Measurements from ENCODE around the gene LRP2.

Gene LRP2

DNA sequence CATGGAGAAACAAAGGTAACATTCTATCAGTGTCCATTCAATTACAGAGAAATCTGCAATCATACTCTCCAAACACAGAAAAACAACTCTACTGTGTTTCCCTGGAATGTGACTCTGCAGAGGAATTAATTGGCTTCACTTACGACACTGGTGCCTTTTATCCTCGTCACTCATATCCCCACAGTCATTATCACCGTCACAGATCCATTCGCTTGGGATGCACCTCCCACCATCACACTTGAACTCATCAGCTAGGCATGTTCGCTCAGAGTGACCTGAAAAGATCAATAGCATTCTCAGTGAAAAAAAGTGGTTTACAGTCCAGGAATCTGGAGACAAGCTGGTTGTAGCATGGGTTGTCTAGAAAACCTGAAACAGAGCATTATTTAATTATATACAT is 168.7 kb downstream of the LRP2 start:
- Histone ChIP-seq H3K23ac (ENCODE audit: low read depth, low read length, poor library complexity) (no peak overlapping the region), H4K8ac (ENCODE audit: low read depth, low read length) (no peak overlapping the region), H2BK120ac (ENCODE audit: low read depth, low read length) (no peak overlapping the region), H3K27ac (replicated peaks; ENCODE audit: low read length) (no peak overlapping the region), H2BK15ac (ENCODE audit: low read length) (no peak overlapping the region), H3K27me3 (ENCODE audit: control insufficient read depth in 3 of 3, insufficient read depth in 3 of 3, low read depth in 1 of 3, low read length in 3 of 3) (no peaks in the 10 kb centered on the region), H3K14ac (ENCODE audit: low read length) (no peak overlapping the region), H2AFZ (ENCODE audit: low read length) (no peak overlapping the region), H3K4ac (ENCODE audit: low read length) (no peak overlapping the region), H4K91ac (ENCODE audit: low read depth, low read length, poor library complexity) (no peak overlapping the region), H3K4me1 (ENCODE audit: control insufficient read depth in 2 of 2, insufficient read depth in 1 of 2, low read depth in 1 of 2, low read length in 2 of 2) (no peaks in the 10 kb centered on the region), H3K79me1 (ENCODE audit: low read depth, low read length) (no peaks in the 10 kb centered on the region), H3K9ac (ENCODE audit: low read depth, low read length, poor library complexity) (no peak overlapping the region), H3K4me2 (ENCODE audit: insufficient read depth, low read length, poor library complexity, severe bottlenecking) (no peak overlapping the region), H3K4me3 (ENCODE audit: low read length in 2 of 2) (no peak overlapping the region), H3K9me3 (replicated peaks in 1 of 2; ENCODE audit: control insufficient read depth in 2 of 2, insufficient read depth in 1 of 2, low read depth in 1 of 2, low read length in 2 of 2) (no peaks in the 10 kb centered on the region), H2AK5ac (ENCODE audit: low read depth, low read length) (no peak overlapping the region), H2BK5ac (ENCODE audit: low read length) (no peak overlapping the region), H3K18ac (ENCODE audit: low read length) (no peak overlapping the region), H3K36me3 (replicated peaks in 1 of 2; ENCODE audit: control insufficient read depth in 2 of 2, insufficient read depth in 2 of 2, low read length in 2 of 2) (peaks cover 52 to 97% of the 10 kb centered on the region in 2 donors), H2BK12ac (ENCODE audit: low read length) (no peak overlapping the region)
- no CpG with 5 or more reads among the region's 5 CpGs for WGBS, 2 donors (ENCODE audit: extremely low coverage in 2 of 2, insufficient read length in 2 of 2, insufficient replicate concordance in 1 of 2)
- no peak for DNase-seq (ENCODE audit: low spot score)

DNA sequence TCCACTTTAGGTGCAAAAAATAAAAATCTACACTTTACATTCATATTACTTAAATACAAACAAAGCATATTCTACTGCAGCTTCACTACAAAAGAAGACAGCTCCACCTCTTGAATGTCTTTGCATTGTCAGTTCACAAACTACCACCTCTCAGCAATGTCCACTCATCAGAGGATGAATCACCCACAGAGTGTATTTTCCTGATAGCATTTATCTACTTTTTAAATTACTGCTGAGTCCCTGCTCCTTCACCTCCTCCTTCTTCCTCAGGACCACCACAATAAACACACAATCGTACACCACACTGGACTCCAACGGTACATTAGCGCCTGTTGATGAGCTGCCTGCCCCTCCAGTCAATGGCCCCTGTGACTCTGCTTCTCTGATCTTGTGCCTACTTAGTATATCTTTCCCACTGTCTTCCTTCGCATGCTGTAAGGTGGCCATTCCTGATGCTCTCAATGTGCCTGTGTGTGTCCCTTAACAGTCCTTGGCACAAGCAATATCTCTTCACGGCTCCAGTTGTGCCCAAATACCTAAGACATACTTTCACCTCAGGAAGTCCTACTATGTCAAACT is 172.0 kb downstream of the LRP2 start:
- no peak overlapping the region for H4K91ac ChIP-seq (ENCODE audit: low read depth, low read length, poor library complexity)
- no peak overlapping the region for H4K8ac ChIP-seq (ENCODE audit: low read depth, low read length)
- H2BK120ac ChIP-seq (ENCODE audit: low read depth, low read length), result no peak overlapping the region
- H3K23ac ChIP-seq (ENCODE audit: low read depth, low read length, poor library complexity), result no peak overlapping the region
- no peak overlapping the region for H2AFZ ChIP-seq (ENCODE audit: low read length)
- no peak overlapping the region for H2BK15ac ChIP-seq (ENCODE audit: low read length)
- no CpG with 5 or more reads among the region's 5 CpGs for WGBS, 2 donors (ENCODE audit: extremely low coverage in 2 of 2, insufficient read length in 2 of 2, insufficient replicate concordance in 1 of 2)
- no peak overlapping the region for H3K4me3 ChIP-seq (ENCODE audit: low read length in 2 of 2)
- H3K18ac ChIP-seq (ENCODE audit: low read length), result no peak overlapping the region
- H2BK12ac ChIP-seq (ENCODE audit: low read length), result no peak overlapping the region
- H2BK5ac ChIP-seq (ENCODE audit: low read length), result no peak overlapping the region
- DNase-seq (ENCODE audit: low spot score), result no peak
- H3K4me1 ChIP-seq (ENCODE audit: control insufficient read depth in 2 of 2, insufficient read depth in 1 of 2, low read depth in 1 of 2, low read length in 2 of 2), result peaks cover 2 to 5% of the 10 kb centered on the region in 2 donors
- H3K4me2 ChIP-seq (ENCODE audit: insufficient read depth, low read length, poor library complexity, severe bottlenecking), result no peak overlapping the region
- H3K9me3 ChIP-seq (replicated peaks in 1 of 2; ENCODE audit: control insufficient read depth in 2 of 2, insufficient read depth in 1 of 2, low read depth in 1 of 2, low read length in 2 of 2), result no peaks in the 10 kb centered on the region
- no peak overlapping the region for H3K27ac ChIP-seq (replicated peaks; ENCODE audit: low read length)
- H3K4ac ChIP-seq (ENCODE audit: low read length), result no peak overlapping the region
- no peak overlapping the region for H2AK5ac ChIP-seq (ENCODE audit: low read depth, low read length)
- no peaks in the 10 kb centered on the region for H3K27me3 ChIP-seq (ENCODE audit: control insufficient read depth in 3 of 3, insufficient read depth in 3 of 3, low read depth in 1 of 3, low read length in 3 of 3)
- peaks cover 55 to 96% of the 10 kb centered on the region in 2 donors for H3K36me3 ChIP-seq (replicated peaks in 1 of 2; ENCODE audit: control insufficient read depth in 2 of 2, insufficient read depth in 2 of 2, low read length in 2 of 2)
- no peak overlapping the region for H3K14ac ChIP-seq (ENCODE audit: low read length)
- no peaks in the 10 kb centered on the region for H3K79me1 ChIP-seq (ENCODE audit: low read depth, low read length)
- no peak overlapping the region for H3K9ac ChIP-seq (ENCODE audit: low read depth, low read length, poor library complexity)

DNA sequence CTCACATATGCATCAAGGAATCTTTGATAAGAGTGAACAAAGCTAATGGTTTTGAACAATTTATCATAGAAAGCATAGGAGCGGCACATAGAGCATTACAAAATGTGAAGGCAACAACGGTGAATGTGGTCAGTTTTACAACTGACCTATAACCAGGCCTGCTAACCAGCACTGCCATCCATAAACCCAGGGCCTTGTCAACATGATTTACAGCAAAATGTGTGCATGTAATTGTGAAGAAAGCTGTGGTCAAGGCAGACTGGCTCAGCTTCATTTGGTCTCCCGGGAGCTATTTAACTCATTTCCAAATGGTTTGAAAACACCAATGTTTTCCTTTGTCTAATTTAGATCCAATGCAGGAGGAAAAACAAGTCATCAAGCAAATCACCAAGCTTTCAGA is 173.2 kb downstream of the LRP2 start:
- no peak overlapping the region for H2AFZ ChIP-seq (ENCODE audit: low read length)
- no peak overlapping the region for H3K4me3 ChIP-seq (ENCODE audit: low read length in 2 of 2)
- no peak overlapping the region for H2BK120ac ChIP-seq (ENCODE audit: low read depth, low read length)
- no CpG with 5 or more reads among the region's 3 CpGs for WGBS, 2 donors (ENCODE audit: extremely low coverage in 2 of 2, insufficient read length in 2 of 2, insufficient replicate concordance in 1 of 2)
- no peak overlapping the region for H3K4ac ChIP-seq (ENCODE audit: low read length)
- peaks cover 59 to 98% of the 10 kb centered on the region in 2 donors for H3K36me3 ChIP-seq (replicated peaks in 1 of 2; ENCODE audit: control insufficient read depth in 2 of 2, insufficient read depth in 2 of 2, low read length in 2 of 2)
- no peak overlapping the region for H3K14ac ChIP-seq (ENCODE audit: low read length)
- no peak overlapping the region for H3K18ac ChIP-seq (ENCODE audit: low read length)
- no peak overlapping the region for H3K9ac ChIP-seq (ENCODE audit: low read depth, low read length, poor library complexity)
- peaks cover 2 to 5% of the 10 kb centered on the region in 2 donors for H3K4me1 ChIP-seq (ENCODE audit: control insufficient read depth in 2 of 2, insufficient read depth in 1 of 2, low read depth in 1 of 2, low read length in 2 of 2)
- no peak overlapping the region for H4K8ac ChIP-seq (ENCODE audit: low read depth, low read length)
- H3K27me3 ChIP-seq (ENCODE audit: control insufficient read depth in 3 of 3, insufficient read depth in 3 of 3, low read depth in 1 of 3, low read length in 3 of 3), result no peaks in the 10 kb centered on the region
- no peak for DNase-seq (ENCODE audit: low spot score)
- no peak overlapping the region for H2BK15ac ChIP-seq (ENCODE audit: low read length)
- no peaks in the 10 kb centered on the region for H3K79me1 ChIP-seq (ENCODE audit: low read depth, low read length)
- no peak overlapping the region for H2BK12ac ChIP-seq (ENCODE audit: low read length)
- H4K91ac ChIP-seq (ENCODE audit: low read depth, low read length, poor library complexity), result no peak overlapping the region
- no peak overlapping the region for H3K23ac ChIP-seq (ENCODE audit: low read depth, low read length, poor library complexity)
- no peak overlapping the region for H3K4me2 ChIP-seq (ENCODE audit: insufficient read depth, low read length, poor library complexity, severe bottlenecking)
- no peak overlapping the region for H2BK5ac ChIP-seq (ENCODE audit: low read length)
- no peak overlapping the region for H2AK5ac ChIP-seq (ENCODE audit: low read depth, low read length)
- H3K27ac ChIP-seq (replicated peaks; ENCODE audit: low read length), result no peak overlapping the region
- H3K9me3 ChIP-seq (replicated peaks in 1 of 2; ENCODE audit: control insufficient read depth in 2 of 2, insufficient read depth in 1 of 2, low read depth in 1 of 2, low read length in 2 of 2), result no peaks in the 10 kb centered on the region

DNA sequence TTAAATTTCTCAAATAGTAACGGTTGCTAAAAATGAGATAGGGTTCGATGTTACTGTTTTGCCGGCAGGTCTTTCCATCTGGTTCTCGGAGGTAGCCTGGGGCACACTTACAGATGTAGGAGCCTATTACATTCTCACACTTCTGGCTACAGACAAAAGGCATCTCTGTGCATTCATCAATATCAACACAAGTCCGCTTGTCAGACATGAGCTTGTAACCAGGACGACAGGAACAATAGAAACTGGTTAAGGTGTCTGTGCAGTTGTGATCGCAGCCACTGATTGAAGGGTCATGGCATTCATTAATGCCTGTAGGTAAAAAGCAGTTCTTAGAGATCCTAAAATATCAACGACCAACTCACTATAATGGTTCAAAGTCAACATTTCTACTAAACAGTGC is 176.6 kb downstream of the LRP2 start:
- H3K23ac ChIP-seq (ENCODE audit: low read depth, low read length, poor library complexity), result no peak overlapping the region
- no peak overlapping the region for H2BK120ac ChIP-seq (ENCODE audit: low read depth, low read length)
- no peak overlapping the region for H2AFZ ChIP-seq (ENCODE audit: low read length)
- H3K9me3 ChIP-seq (replicated peaks in 1 of 2; ENCODE audit: control insufficient read depth in 2 of 2, insufficient read depth in 1 of 2, low read depth in 1 of 2, low read length in 2 of 2), result no peaks in the 10 kb centered on the region
- H3K18ac ChIP-seq (ENCODE audit: low read length), result no peak overlapping the region
- H4K8ac ChIP-seq (ENCODE audit: low read depth, low read length), result no peak overlapping the region
- H3K4ac ChIP-seq (ENCODE audit: low read length), result no peak overlapping the region
- no peak overlapping the region for H3K9ac ChIP-seq (ENCODE audit: low read depth, low read length, poor library complexity)
- no peak overlapping the region for H2AK5ac ChIP-seq (ENCODE audit: low read depth, low read length)
- no peak for DNase-seq (ENCODE audit: low spot score)
- H3K4me2 ChIP-seq (ENCODE audit: insufficient read depth, low read length, poor library complexity, severe bottlenecking), result no peak overlapping the region
- WGBS, 2 donors (ENCODE audit: extremely low coverage in 2 of 2, insufficient read length in 2 of 2, insufficient replicate concordance in 1 of 2), result no CpG with 5 or more reads among the region's 8 CpGs
- no peak overlapping the region for H3K4me3 ChIP-seq (ENCODE audit: low read length in 2 of 2)
- H2BK5ac ChIP-seq (ENCODE audit: low read length), result no peak overlapping the region
- H2BK15ac ChIP-seq (ENCODE audit: low read length), result no peak overlapping the region
- peaks cover 2 to 5% of the 10 kb centered on the region in 2 donors for H3K4me1 ChIP-seq (ENCODE audit: control insufficient read depth in 2 of 2, insufficient read depth in 1 of 2, low read depth in 1 of 2, low read length in 2 of 2)
- H4K91ac ChIP-seq (ENCODE audit: low read depth, low read length, poor library complexity), result no peak overlapping the region
- H3K36me3 ChIP-seq (replicated peaks in 1 of 2; ENCODE audit: control insufficient read depth in 2 of 2, insufficient read depth in 2 of 2, low read length in 2 of 2), result peaks cover 55 to 96% of the 10 kb centered on the region in 2 donors
- peaks cover 0 to 2% (median 0%) of the 10 kb centered on the region in 3 experiments for H3K27me3 ChIP-seq (ENCODE audit: control insufficient read depth in 3 of 3, insufficient read depth in 3 of 3, low read depth in 1 of 3, low read length in 3 of 3)
- H3K79me1 ChIP-seq (ENCODE audit: low read depth, low read length), result no peaks in the 10 kb centered on the region
- no peak overlapping the region for H3K27ac ChIP-seq (replicated peaks; ENCODE audit: low read length)
- no peak overlapping the region for H3K14ac ChIP-seq (ENCODE audit: low read length)
- no peak overlapping the region for H2BK12ac ChIP-seq (ENCODE audit: low read length)

All from neuronal stem cell (in vitro differentiated cells).